ENCODE results near the gene RCAN3.

- TF ChIP-seq POLR2AphosphoS5 (IDR thresholded peaks at IDR 0.05; ENCODE audit: borderline replicate concordance, low read depth, low read length) (no peak), EZH2 (IDR thresholded peaks at IDR 0.05) (no peak)
These were observed 69.7 kb downstream of the RCAN3 start for GRCh38 chr1:24572301-24572700.

Data from SK-N-MC (cell line).